H1 (cell line): ENCODE measurements around the gene CACNA1D. TPM values are rescaled to one million over a fixed set of nuclear protein-coding genes. Genes with fewer than 3 reads are reported as not detected.

Experiments used
- CTCF ChIA-PET: fragments of 300-600 bp; sonication (Branson Sonifier 250); formaldehyde crosslinking; loops from one replicate; lab custom pipeline; 2021; ENCODE audit not compliant: partially characterized antibody; lab: Charles Lee
- POLR2A ChIA-PET: fragments of 300-600 bp; sonication (Branson Sonifier 250); formaldehyde crosslinking; loops from one replicate; lab custom pipeline; 2021; ENCODE audit warnings: inconsistent platforms; ENCODE audit not compliant: partially characterized antibody; lab: Charles Lee
- DNase-seq, 2 experiments: peaks; one replicate each; pipeline versions ENCODE4 v3.0.0 to v3.0.0-alpha.2; 2010 to 2022; ENCODE audit warnings: low spot score in 2 of 2, low read depth in 1 of 2, mixed read lengths in 1 of 2
- FAIRE-seq: peaks from 2 replicates; lab custom pipeline; 2011; peaks lifted over from hg19 to GRCh38; lab: Jason Lieb, UNC
- H2AFZ ChIP-seq: 2 replicates; pipeline ENCODE4 v1.8.1; 2012; ENCODE audit warnings: low read length, inconsistent platforms
- H2AK5ac ChIP-seq: 2 replicates; pipeline ENCODE4 v1.6.1; 2013; ENCODE audit warnings: low read depth, low read length
- H2BK120ac ChIP-seq: replicated peaks from 2 replicates; pipeline ENCODE3; 2013; ENCODE audit warnings: low read depth, low read length, inconsistent platforms
- H2BK12ac ChIP-seq: 2 replicates; pipeline ENCODE4 v1.6.1; 2013; ENCODE audit warnings: low read depth, low read length
- H2BK15ac ChIP-seq: 2 replicates; pipeline ENCODE4 v1.6.1; 2013; ENCODE audit warnings: low read length
- H2BK20ac ChIP-seq: 2 replicates; pipeline ENCODE4 v1.6.1; 2013; ENCODE audit warnings: low read length
- H2BK5ac ChIP-seq: 2 replicates; pipeline ENCODE4 v1.6.1; 2013; ENCODE audit warnings: low read depth, low read length
- H3K14ac ChIP-seq: 2 replicates; pipeline ENCODE4 v1.6.1; 2013; ENCODE audit warnings: inconsistent platforms; ENCODE audit not compliant: insufficient read length
- H3K18ac ChIP-seq: 2 replicates; pipeline ENCODE4 v1.6.1; 2013; ENCODE audit warnings: low read length; ENCODE audit errors: extremely low read depth
- H3K23ac ChIP-seq: 2 replicates; pipeline ENCODE4 v1.6.1; 2013; ENCODE audit warnings: inconsistent platforms; ENCODE audit not compliant: insufficient read length
- H3K23me2 ChIP-seq: 2 replicates; pipeline ENCODE4 v1.6.1; 2013; ENCODE audit warnings: low read depth, low read length
- H3K27ac ChIP-seq: 2 replicates; pipeline ENCODE4 v1.6.1; 2011; ENCODE audit warnings: low read depth, low read length, inconsistent platforms
- H3K27me3 ChIP-seq, 4 experiments: replicated peaks in 1 of 4; 1 replicate in 1 of 4; 2 replicates in 3 of 4; pipeline versions ENCODE4 v1.6.1 to v1.8.1; 2011 to 2013; ENCODE audit warnings: low read length in 3 of 4, mild to moderate bottlenecking in 3 of 4, inconsistent platforms in 2 of 4, mixed read lengths in 2 of 4, moderate library complexity in 1 of 4; ENCODE audit not compliant: control insufficient read depth in 3 of 4, insufficient read depth in 3 of 4; ENCODE audit errors: extremely low read depth in 1 of 4
- H3K36me3 ChIP-seq, 4 experiments: 2 replicates each; pipeline versions ENCODE4 v1.6.1 to v1.8.1; 2011 to 2013; ENCODE audit warnings: mild to moderate bottlenecking in 4 of 4, low read length in 3 of 4, moderate library complexity in 2 of 4, control low read depth in 1 of 4, inconsistent platforms in 1 of 4; ENCODE audit not compliant: insufficient read depth in 4 of 4, control insufficient read depth in 2 of 4
- H3K4ac ChIP-seq: replicated peaks from 2 replicates; pipeline ENCODE3; 2013; ENCODE audit warnings: low read length, low read depth, mixed read lengths, inconsistent platforms; ENCODE audit not compliant: insufficient read length
- H3K4me1 ChIP-seq, 4 experiments: replicated peaks in 1 of 4; 1 replicate in 1 of 4; 2 replicates in 3 of 4; pipeline versions ENCODE4 v1.6.1 to v1.8.1; 2011 to 2013; ENCODE audit warnings: low read length in 3 of 4, inconsistent platforms in 2 of 4, mixed read lengths in 1 of 4; ENCODE audit not compliant: insufficient read depth in 4 of 4, control insufficient read depth in 3 of 4
- H3K4me2 ChIP-seq, 2 experiments: 2 replicates each; pipeline versions ENCODE4 v1.6.1 to v1.8.1; 2011 to 2013; ENCODE audit warnings: low read depth in 2 of 2, low read length in 2 of 2, control low read depth in 1 of 2, inconsistent platforms in 1 of 2, mild to moderate bottlenecking in 1 of 2; ENCODE audit not compliant: insufficient read depth in 1 of 2
- H3K4me3 ChIP-seq, 4 experiments: fragments of 200-600, 300-600 bp in 1 of 4; sonication (generic), shearing (Covaris generic), sonication (Bioruptor Twin) in 1 of 4; 2 replicates each; pipeline versions ENCODE4 v1.5.1 to v1.8.1; 2011 to 2016; ENCODE audit warnings: low read length in 4 of 4, low read depth in 3 of 4, control low read depth in 2 of 4, inconsistent platforms in 2 of 4, mild to moderate bottlenecking in 2 of 4, mixed read lengths in 1 of 4, moderate library complexity in 1 of 4; ENCODE audit not compliant: insufficient read depth in 2 of 4; ENCODE audit errors: extremely low read depth in 1 of 4
- H3K56ac ChIP-seq: replicated peaks from 2 replicates; pipeline ENCODE3; 2013; ENCODE audit warnings: low read depth, mild to moderate bottlenecking, mixed read lengths, low read length, inconsistent platforms; ENCODE audit not compliant: insufficient read length
- H3K79me1 ChIP-seq: 2 replicates; pipeline ENCODE4 v1.6.1; 2013; ENCODE audit warnings: low read depth, low read length, control low read depth
- H3K79me2 ChIP-seq, 2 experiments: 2 replicates each; pipeline versions ENCODE4 v1.6.1 to v1.8.1; 2012 to 2013; ENCODE audit warnings: low read length in 2 of 2, mild to moderate bottlenecking in 2 of 2, inconsistent platforms in 1 of 2; ENCODE audit not compliant: insufficient read depth in 2 of 2, control insufficient read depth in 1 of 2
- H3K9ac ChIP-seq, 4 experiments: replicated peaks in 1 of 4; 1 replicate in 1 of 4; 2 replicates in 3 of 4; pipeline versions ENCODE4 v1.6.1 to v1.8.1; 2011 to 2013; ENCODE audit warnings: low read depth in 3 of 4, low read length in 3 of 4, control low read depth in 2 of 4, mild to moderate bottlenecking in 2 of 4, moderate library complexity in 2 of 4, inconsistent platforms in 1 of 4; ENCODE audit errors: extremely low read depth in 1 of 4
- H3K9me3 ChIP-seq, 2 experiments: 2 replicates each; pipeline versions ENCODE4 v1.6.1 to v1.8.1; 2012 to 2013; ENCODE audit warnings: mild to moderate bottlenecking in 2 of 2, moderate library complexity in 2 of 2, control low read depth in 1 of 2, inconsistent platforms in 1 of 2, low read depth in 1 of 2, low read length in 1 of 2, mixed read lengths in 1 of 2; ENCODE audit not compliant: insufficient read depth in 2 of 2
- H4K20me1 ChIP-seq, 2 experiments: replicated peaks in 1 of 2; 2 replicates each; pipeline versions ENCODE3 to v1.8.1; 2011 to 2013; ENCODE audit warnings: inconsistent platforms in 2 of 2, low read length in 2 of 2, mild to moderate bottlenecking in 1 of 2; ENCODE audit not compliant: insufficient read depth in 2 of 2, control insufficient read depth in 1 of 2
- H4K5ac ChIP-seq: 2 replicates; pipeline ENCODE4 v1.6.1; 2013; ENCODE audit warnings: low read length, low read depth, mixed read lengths, inconsistent platforms; ENCODE audit not compliant: insufficient read length
- H4K8ac ChIP-seq: 2 replicates; pipeline ENCODE4 v1.8.0; 2013; ENCODE audit warnings: mild to moderate bottlenecking, moderate library complexity, low read length, inconsistent platforms; ENCODE audit not compliant: insufficient read depth; ENCODE audit errors: extremely low read depth
- H4K91ac ChIP-seq: replicated peaks from 2 replicates; pipeline ENCODE3; 2013; ENCODE audit warnings: low read length, mixed read lengths, inconsistent platforms; ENCODE audit not compliant: insufficient read length
- EP300 ChIP-seq, 2 experiments: IDR thresholded peaks; 1 replicate in 1 of 2; 2 replicates in 1 of 2; pipeline ENCODE4 v1.6.1; 2011 to 2012; ENCODE audit warnings: low read depth in 2 of 2, low read length in 2 of 2, mild to moderate bottlenecking in 2 of 2, borderline replicate concordance in 1 of 2, inconsistent platforms in 1 of 2, moderate library complexity in 1 of 2
- GABPA ChIP-seq: IDR thresholded peaks from 2 replicates; pipeline ENCODE4 v1.6.1; 2011; ENCODE audit warnings: mild to moderate bottlenecking, low read length, moderate library complexity, borderline replicate concordance; ENCODE audit not compliant: insufficient read depth
- KDM5A ChIP-seq: fragments of 200-600 bp; IDR thresholded peaks from 2 replicates; pipeline ENCODE4 v1.7.1; 2012; ENCODE audit warnings: mild to moderate bottlenecking, low read length, inconsistent platforms, mixed read lengths
- PHF8 ChIP-seq: fragments of 200-600 bp; sonication (generic); conservative IDR thresholded peaks from 2 replicates; pipeline ENCODE4 v1.7.1; 2012; ENCODE audit warnings: low read depth, mild to moderate bottlenecking, inconsistent platforms, low read length, moderate library complexity
- RXRA ChIP-seq: IDR thresholded peaks from 2 replicates; pipeline ENCODE4 v1.6.1; 2011; ENCODE audit warnings: low read depth, mild to moderate bottlenecking, low read length, moderate library complexity; ENCODE audit not compliant: insufficient read depth
- SP2 ChIP-seq: IDR thresholded peaks from 2 replicates; pipeline ENCODE4 v1.6.1; 2012; ENCODE audit warnings: mild to moderate bottlenecking, low read length, inconsistent platforms
- SUZ12 ChIP-seq: fragments of 200-600 bp; sonication (generic); IDR thresholded peaks from 2 replicates; pipeline ENCODE4 v1.6.1; 2012; ENCODE audit warnings: mild to moderate bottlenecking, inconsistent platforms, low read length, moderate library complexity, mixed read lengths
- WGBS, 2 experiments: shearing (Covaris generic) in 1 of 2; methylation state at CpG; one replicate each; pipeline versions ENCODE4 v1.1.6 to v1.1.7; 2013 to 2015; ENCODE audit warnings: low lambda C conversion rate in 2 of 2, mixed read lengths in 2 of 2, inconsistent platforms in 1 of 2, low coverage in 1 of 2, missing lambda C conversion rate in 1 of 2; ENCODE audit not compliant: insufficient replicate concordance in 2 of 2, insufficient coverage in 1 of 2, insufficient read length in 1 of 2; ENCODE audit errors: extremely low coverage in 1 of 2, missing lambda C conversion rate in 1 of 2; 5-methylcytosine and 5-hydroxymethylcytosine counted together
- polyA plus RNA-seq, 7 experiments: library from polyadenylated mRNA; depleted of rRNA in 3 of 7; stranded (reverse) in 5 of 7; unstranded in 2 of 7; fragments of >200 nt in 5 of 7; fragments of 200-250 nt in 2 of 7; gene quantifications; 1 replicate in 5 of 7; 2 replicates in 1 of 7; 4 replicates in 1 of 7; pipeline versions ENCODE4 v1.2.1 to v1.2.3, GENCODE V29; 2011 to 2013; ENCODE audit warnings: missing spikeins in 2 of 7, mixed read lengths in 2 of 7
- total RNA-seq: library from RNA; stranded (reverse); fragmentation: NEBNext Ultra II Directional; extraction: Animal tissue kit (Norgen Biotek cat#: 25700); gene quantifications from 2 replicates; pipeline ENCODE4 v1.2.1, GENCODE V29; 2021
- TF ChIP-seq, protein P1 (sequence below): IDR thresholded peaks from 2 replicates; pipeline ENCODE4 v1.6.1; 2012; ENCODE audit warnings: inconsistent platforms
- TF ChIP-seq, protein P2 (sequence below): IDR thresholded peaks from 2 replicates; pipeline ENCODE4 v1.6.1; 2012; ENCODE audit warnings: inconsistent platforms

CACNA1D gene
- total and polyA plus RNA-seq, 2 of the 8 experiments (the other 6 are each of a cell fraction or from before 2014, with no cell fraction given) = 2.0 to 2.9 TPM

- H2BK120ac ChIP-seq = no peak overlapping the region
- 82% methylated on average over 3 of the region's 3 CpGs; no CpG with 5 or more reads in 1 of the 2 experiments for WGBS, 2 experiments
- no peak overlapping the region for H3K14ac ChIP-seq
- H3K4ac ChIP-seq = no peak overlapping the region
- no peak overlapping the region for H3K56ac ChIP-seq
- H3K9me3 ChIP-seq = no peaks in the 10 kb centered on the region
- no peak overlapping the region for H4K91ac ChIP-seq
- H4K20me1 ChIP-seq = no peaks in the 10 kb centered on the region
- no peak overlapping the region for H2AFZ ChIP-seq
- H3K79me1 ChIP-seq = no peaks in the 10 kb centered on the region
- H2BK12ac ChIP-seq = no peak overlapping the region
- H4K5ac ChIP-seq = no peak overlapping the region
- H3K4me1 ChIP-seq = peaks cover 0 to 1% (median under 1%) of the 10 kb centered on the region in 4 experiments; a peak in 3 of 7 replicates
- no peaks in the 10 kb centered on the region for H3K23me2 ChIP-seq
- no peaks in the 10 kb centered on the region for H3K36me3 ChIP-seq
- no peaks in the 10 kb centered on the region for H3K27me3 ChIP-seq
- no peak overlapping the region for H2BK5ac ChIP-seq
- no peak overlapping the region for H2BK15ac ChIP-seq
- TF ChIP-seq GABPA = no peak
- no peak for TF ChIP-seq EP300 (IDR thresholded peaks at IDR 0.05; ENCODE audit: borderline replicate concordance in 1 of 2, low read depth in 2 of 2, low read length in 2 of 2)
- TF ChIP-seq, protein P1, sequence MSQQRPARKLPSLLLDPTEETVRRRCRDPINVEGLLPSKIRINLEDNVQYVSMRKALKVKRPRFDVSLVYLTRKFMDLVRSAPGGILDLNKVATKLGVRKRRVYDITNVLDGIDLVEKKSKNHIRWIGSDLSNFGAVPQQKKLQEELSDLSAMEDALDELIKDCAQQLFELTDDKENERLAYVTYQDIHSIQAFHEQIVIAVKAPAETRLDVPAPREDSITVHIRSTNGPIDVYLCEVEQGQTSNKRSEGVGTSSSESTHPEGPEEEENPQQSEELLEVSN = no peak
- no peak for TF ChIP-seq PHF8
- TF ChIP-seq SP2 = no peak
- TF ChIP-seq RXRA = no peak
- no peak for TF ChIP-seq SUZ12
- TF ChIP-seq KDM5A = no peak
- TF ChIP-seq, protein P2, sequence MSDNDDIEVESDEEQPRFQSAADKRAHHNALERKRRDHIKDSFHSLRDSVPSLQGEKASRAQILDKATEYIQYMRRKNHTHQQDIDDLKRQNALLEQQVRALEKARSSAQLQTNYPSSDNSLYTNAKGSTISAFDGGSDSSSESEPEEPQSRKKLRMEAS = no peak
- FAIRE-seq = no peak
- H2AK5ac ChIP-seq = no peak overlapping the region
- no peak overlapping the region for H3K18ac ChIP-seq
- POLR2A ChIA-PET = no interaction called here
- CTCF ChIA-PET = interaction anchor here (0.7 to 1.6 kb wide), 4 partner anchors 8 to 248 kb away, joined by 3 to 6 read pairs (median 4); no protein-coding TSS in a partner anchor
- no peak overlapping the region for H2BK20ac ChIP-seq
- DNase-seq = no peak
- H3K4me3 ChIP-seq = no peak overlapping the region
- no peak overlapping the region for H3K27ac ChIP-seq
- H3K79me2 ChIP-seq = no peaks in the 10 kb centered on the region
- no peak overlapping the region for H3K9ac ChIP-seq
- H3K4me2 ChIP-seq = no peak overlapping the region
- no peak overlapping the region for H3K23ac ChIP-seq
- no peak overlapping the region for H4K8ac ChIP-seq
Observed at GRCh38 chr3:53577506-53577905, 83.1 kb downstream of the CACNA1D start.
